ENCODE results near the gene EVL.

DNA sequence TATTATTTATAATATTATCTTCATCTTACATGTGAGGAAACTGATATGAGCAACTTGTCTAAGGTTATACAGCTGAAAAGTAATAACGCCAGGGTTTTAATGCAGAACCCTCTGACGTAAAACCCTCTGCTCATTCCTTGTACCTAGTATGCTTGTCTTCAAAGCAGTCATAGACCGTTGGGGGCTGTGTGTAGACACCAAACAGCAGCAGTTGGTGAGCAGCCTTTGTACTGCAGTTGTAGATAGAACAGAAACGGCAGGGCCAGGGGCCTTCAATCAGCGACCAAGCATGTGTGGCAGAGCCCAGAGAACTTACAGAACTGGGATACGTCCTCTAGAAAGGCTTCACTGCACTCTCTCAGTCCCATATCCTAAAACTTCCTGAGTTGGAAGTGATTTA, 28.1 kb downstream of the EVL start:
- TF ChIP-seq, protein P1, sequence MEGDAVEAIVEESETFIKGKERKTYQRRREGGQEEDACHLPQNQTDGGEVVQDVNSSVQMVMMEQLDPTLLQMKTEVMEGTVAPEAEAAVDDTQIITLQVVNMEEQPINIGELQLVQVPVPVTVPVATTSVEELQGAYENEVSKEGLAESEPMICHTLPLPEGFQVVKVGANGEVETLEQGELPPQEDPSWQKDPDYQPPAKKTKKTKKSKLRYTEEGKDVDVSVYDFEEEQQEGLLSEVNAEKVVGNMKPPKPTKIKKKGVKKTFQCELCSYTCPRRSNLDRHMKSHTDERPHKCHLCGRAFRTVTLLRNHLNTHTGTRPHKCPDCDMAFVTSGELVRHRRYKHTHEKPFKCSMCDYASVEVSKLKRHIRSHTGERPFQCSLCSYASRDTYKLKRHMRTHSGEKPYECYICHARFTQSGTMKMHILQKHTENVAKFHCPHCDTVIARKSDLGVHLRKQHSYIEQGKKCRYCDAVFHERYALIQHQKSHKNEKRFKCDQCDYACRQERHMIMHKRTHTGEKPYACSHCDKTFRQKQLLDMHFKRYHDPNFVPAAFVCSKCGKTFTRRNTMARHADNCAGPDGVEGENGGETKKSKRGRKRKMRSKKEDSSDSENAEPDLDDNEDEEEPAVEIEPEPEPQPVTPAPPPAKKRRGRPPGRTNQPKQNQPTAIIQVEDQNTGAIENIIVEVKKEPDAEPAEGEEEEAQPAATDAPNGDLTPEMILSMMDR (IDR thresholded peaks at IDR 0.05; ENCODE audit: insufficient read depth, low read length): no peak
- TF ChIP-seq POLR2AphosphoS5 (IDR thresholded peaks at IDR 0.05; ENCODE audit: low read depth) (no peak), SPI1 (IDR thresholded peaks at IDR 0.05; ENCODE audit: borderline replicate concordance, low read depth) (no peak), GABPA (IDR thresholded peaks at IDR 0.05; ENCODE audit: low read depth) (no peak)

Data from HL-60 (cell line).